Mucosa of descending colon (tissue), 3 donors: ENCODE measurements around the gene SEMA6A. TPM values are rescaled to one million over a fixed set of nuclear protein-coding genes. Genes with fewer than 3 reads are reported as not detected.

Source experiments
- ATAC-seq: fragments of 200-7000 bp; cut with Tn5 transposase; one replicate; pipeline ENCODE4 v1.9.1; 2020; ENCODE audit warnings: mild to moderate bottlenecking, moderate library complexity
- DNase-seq, 3 donors: peaks; one replicate each; pipeline ENCODE4 v3.0.0-alpha.2; 2020
- H3K36me3 ChIP-seq: fragments of 200-600 bp; one replicate; pipeline ENCODE4 v1.8.0; 2021; ENCODE audit warnings: low read depth, mild to moderate bottlenecking
- H3K4me1 ChIP-seq: fragments of 200-600 bp; one replicate; pipeline ENCODE4 v1.8.0; 2021; ENCODE audit warnings: low read depth, mild to moderate bottlenecking
- H3K4me3 ChIP-seq: fragments of 200-600 bp; one replicate; pipeline ENCODE4 v1.8.0; 2021; ENCODE audit warnings: mild to moderate bottlenecking
- H3K9me3 ChIP-seq: fragments of 200-600 bp; one replicate; pipeline ENCODE4 v1.8.0; 2021; ENCODE audit warnings: mild to moderate bottlenecking
- intact Hi-C, 2 donors: fragments of 100-400 bp; cut with DNase I in 1 of 2; cut with micrococcal nuclease in 1 of 2; formaldehyde crosslinking; loops; one replicate each; pipeline versions ENCODE4 v1.11.0 to v1.11.1; 2022; cut with DNase I, micrococcal nuclease
- total RNA-seq, 3 donors: library from RNA; stranded (reverse); fragmentation: NEBNext Ultra II Directional in 2 of 3; extraction: Animal tissue kit (Norgen Biotek cat#: 25700) in 2 of 3; gene quantifications; one replicate each; pipeline versions ENCODE4 v1.2.1 to v1.2.4, GENCODE V29; 2021 to 2023
- TF ChIP-seq, protein P1 (sequence below): fragments of 200-600 bp; IDR thresholded peaks from one replicate; pipeline ENCODE4 v1.8.0; 2022; ENCODE audit warnings: antibody characterized with exemption, mild to moderate bottlenecking
- donor health status: DM: no; HTN: no; CAD: no; lungs with moderate emphysema.
- donor health status: DM: no; HTN: no; CAD: no.
- donor health status: DM: no; HTN: yes; CAD: no.

SEMA6A gene
- total RNA-seq, 3 donors from 2014 or later: 90.0 to 137 (median 106) TPM

DNA sequence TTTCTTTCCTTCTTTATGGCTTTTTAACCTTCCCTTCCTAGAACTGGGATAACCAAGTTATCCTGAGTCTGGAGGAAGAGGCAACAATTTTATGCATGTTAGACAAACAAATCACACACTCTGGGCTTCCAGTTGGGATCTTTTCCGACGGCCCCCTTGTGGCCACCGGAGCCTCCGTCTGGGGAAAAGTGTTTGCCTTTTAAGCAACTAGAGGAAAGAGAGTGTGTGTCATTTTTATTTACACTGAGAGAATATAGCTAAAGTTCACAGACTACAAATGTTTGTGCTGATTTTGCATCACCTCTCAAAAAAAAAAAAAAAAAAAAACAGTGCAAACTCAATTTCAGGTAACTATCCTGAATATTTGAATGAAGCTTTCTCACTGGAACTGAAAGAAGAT, 126.2 kb downstream of the SEMA6A start:
- Histone ChIP-seq H3K9me3 (no peaks in the 10 kb centered on the region), H3K4me3 (no peak overlapping the region), H3K4me1 (no peaks in the 10 kb centered on the region), H3K36me3 (peaks cover 7% of the 10 kb centered on the region)
- TF ChIP-seq, protein P1, sequence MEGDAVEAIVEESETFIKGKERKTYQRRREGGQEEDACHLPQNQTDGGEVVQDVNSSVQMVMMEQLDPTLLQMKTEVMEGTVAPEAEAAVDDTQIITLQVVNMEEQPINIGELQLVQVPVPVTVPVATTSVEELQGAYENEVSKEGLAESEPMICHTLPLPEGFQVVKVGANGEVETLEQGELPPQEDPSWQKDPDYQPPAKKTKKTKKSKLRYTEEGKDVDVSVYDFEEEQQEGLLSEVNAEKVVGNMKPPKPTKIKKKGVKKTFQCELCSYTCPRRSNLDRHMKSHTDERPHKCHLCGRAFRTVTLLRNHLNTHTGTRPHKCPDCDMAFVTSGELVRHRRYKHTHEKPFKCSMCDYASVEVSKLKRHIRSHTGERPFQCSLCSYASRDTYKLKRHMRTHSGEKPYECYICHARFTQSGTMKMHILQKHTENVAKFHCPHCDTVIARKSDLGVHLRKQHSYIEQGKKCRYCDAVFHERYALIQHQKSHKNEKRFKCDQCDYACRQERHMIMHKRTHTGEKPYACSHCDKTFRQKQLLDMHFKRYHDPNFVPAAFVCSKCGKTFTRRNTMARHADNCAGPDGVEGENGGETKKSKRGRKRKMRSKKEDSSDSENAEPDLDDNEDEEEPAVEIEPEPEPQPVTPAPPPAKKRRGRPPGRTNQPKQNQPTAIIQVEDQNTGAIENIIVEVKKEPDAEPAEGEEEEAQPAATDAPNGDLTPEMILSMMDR: no peak
- intact Hi-C loops: no loop called here
- DNase-seq (no peak), ATAC-seq (no peak)

DNA sequence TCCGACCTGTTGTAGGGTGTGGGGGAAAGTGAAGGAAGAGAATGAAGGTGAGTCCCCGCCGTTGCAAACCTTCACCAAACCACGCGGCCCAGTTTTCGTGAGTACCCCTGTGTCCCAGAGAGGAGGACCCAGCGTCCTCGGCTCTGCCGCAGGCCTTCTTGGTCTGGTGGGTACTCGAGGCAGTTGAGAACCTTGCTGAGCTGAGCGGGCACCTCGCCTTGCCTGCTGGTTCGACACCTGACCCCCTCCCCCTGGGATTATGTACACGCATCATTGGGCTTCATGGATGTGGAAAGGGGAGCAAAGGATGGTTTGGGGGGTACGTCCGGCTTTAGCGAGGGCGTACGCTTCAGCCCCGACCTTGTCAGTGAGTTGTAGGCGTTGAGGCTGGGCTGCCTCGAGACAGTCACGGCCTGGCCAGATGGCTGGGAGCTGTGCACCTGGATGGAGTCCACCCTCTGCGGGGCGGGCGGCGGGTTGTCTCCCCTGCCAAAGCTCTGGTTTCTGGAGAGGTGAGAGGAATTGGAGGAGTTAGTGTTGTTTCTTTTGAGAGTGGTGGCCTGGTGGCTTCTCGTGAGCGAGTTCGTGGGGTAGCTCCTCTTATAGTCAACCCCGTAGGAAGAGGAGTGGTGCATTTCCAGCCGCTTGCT, 128.1 kb downstream of the SEMA6A start:
- H3K36me3 ChIP-seq: peaks cover 7% of the 10 kb centered on the region
- H3K9me3 ChIP-seq: no peaks in the 10 kb centered on the region
- no peaks in the 10 kb centered on the region for H3K4me1 ChIP-seq
- DNase-seq: no peak
- ATAC-seq: no peak
- intact Hi-C loops: no loop called here
- no peak overlapping the region for H3K4me3 ChIP-seq
- TF ChIP-seq, protein P1: no peak

DNA sequence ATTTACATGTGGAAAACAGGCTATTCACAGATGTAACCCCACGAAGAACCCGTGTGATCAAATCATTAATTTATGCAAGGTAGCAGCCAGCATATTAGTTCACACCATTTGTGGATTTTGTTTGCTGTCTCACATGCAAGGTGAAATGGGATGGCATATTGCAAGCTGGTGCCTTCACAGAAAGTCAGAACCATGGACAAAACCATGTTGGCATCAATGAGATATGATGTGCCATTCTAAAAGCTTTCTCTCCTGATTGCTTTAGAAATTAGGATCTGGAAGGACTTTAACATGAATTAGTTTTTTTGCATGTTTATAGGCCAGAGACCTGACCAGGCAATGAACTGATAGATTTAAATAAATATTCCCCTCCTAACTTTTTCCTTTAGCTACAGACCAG, 129.3 kb downstream of the SEMA6A start:
- intact Hi-C loops: no loop called here
- TF ChIP-seq, protein P1: no peak
- Histone ChIP-seq H3K4me3 (no peak overlapping the region), H3K36me3 (peaks cover 7% of the 10 kb centered on the region), H3K4me1 (no peaks in the 10 kb centered on the region), H3K9me3 (no peaks in the 10 kb centered on the region)
- DNase-seq: no peak
- no peak for ATAC-seq

DNA sequence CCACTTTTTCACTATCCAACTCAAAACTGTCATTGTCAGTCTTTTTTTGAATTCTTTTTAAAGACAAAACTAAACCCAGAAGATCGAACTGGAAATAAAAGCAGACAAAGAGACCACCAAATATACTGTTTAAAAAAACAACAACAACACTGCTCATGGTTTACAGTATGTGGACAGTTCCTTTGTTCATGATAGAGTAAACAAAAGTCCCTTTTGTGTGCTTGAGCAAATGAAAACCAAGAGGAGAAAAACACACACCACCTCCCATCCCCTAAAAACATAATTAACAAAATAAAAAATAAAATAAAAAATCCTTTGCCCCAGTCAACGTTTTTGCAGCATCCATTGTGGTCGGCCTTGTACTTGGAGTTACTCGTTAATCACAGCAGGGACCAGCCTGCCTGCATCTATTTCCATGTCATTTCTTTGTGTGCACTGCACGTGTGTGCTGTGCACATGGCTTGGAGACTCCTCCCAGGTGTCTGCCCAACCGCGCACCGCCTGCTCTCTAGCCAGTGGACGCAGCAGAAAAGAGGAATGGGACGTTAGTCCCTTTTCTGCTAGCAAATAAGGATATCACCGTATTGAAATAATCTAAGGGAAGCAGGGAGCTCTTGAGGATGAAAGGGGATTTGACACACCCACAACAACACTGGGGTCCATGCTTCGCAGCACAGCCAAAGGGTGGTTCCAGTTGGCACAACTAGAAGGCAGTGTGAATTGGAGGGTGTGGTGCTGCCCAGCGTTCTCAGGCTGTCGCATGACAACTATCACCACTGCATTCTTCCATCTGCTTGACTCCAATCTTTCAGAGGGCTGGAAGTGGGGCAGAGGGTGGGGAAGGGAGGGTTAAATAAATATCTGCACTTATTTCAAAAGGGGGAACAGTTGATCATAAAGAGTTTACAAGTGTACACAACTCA, 130.0 kb downstream of the SEMA6A start:
- Histone ChIP-seq H3K9me3 (no peaks in the 10 kb centered on the region), H3K36me3 (peaks cover 7% of the 10 kb centered on the region), H3K4me1 (no peaks in the 10 kb centered on the region), H3K4me3 (no peak overlapping the region)
- intact Hi-C loops: no loop called here
- peak; percentile 30 for ATAC-seq
- no peak for DNase-seq
- TF ChIP-seq, protein P1: no peak

DNA sequence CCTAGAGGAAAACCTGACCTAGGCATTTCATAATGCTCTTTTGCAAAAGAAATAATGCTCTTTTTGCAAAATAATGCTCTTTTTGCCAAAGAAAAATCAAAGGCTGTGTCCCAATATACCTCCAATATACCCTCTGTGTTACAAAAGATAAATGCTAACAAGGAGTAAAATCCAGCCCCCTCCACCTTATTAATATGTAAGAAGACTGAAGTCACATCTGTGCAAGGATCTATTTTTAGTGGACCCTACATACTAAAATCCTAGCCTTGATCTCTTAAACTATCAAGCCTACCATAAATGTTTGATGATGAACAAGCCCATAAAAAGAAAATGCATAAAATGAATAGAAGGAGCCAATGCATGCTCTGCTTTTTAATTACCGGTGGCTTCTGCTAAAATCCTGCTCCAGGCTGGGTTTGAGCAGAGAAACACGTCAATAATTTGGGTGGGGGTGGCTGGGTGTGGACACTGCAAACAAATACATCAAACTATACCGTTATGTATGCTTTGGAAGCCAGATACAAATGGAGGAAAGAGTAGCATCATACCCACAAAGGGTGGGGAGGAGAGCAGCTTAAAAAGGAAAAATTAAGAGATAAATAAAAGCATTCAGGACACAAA, 131.6 kb downstream of the SEMA6A start:
- Histone ChIP-seq H3K4me1 (peaks cover 4% of the 10 kb centered on the region), H3K4me3 (no peak overlapping the region), H3K36me3 (peaks cover 7% of the 10 kb centered on the region), H3K9me3 (no peaks in the 10 kb centered on the region)
- intact Hi-C loops: no loop called here
- ATAC-seq (no peak), DNase-seq (no peak)
- TF ChIP-seq, protein P1: no peak
